ENCODE measurements around the gene MROH2A. TPM values are rescaled to one million over a fixed set of nuclear protein-coding genes. Genes with fewer than 3 reads are reported as not detected.

Gene MROH2A
- total RNA-seq, 4 donors from 2014 or later = 0.27 to 1.6 (median 0.35) TPM; not detected in 1

DNA sequence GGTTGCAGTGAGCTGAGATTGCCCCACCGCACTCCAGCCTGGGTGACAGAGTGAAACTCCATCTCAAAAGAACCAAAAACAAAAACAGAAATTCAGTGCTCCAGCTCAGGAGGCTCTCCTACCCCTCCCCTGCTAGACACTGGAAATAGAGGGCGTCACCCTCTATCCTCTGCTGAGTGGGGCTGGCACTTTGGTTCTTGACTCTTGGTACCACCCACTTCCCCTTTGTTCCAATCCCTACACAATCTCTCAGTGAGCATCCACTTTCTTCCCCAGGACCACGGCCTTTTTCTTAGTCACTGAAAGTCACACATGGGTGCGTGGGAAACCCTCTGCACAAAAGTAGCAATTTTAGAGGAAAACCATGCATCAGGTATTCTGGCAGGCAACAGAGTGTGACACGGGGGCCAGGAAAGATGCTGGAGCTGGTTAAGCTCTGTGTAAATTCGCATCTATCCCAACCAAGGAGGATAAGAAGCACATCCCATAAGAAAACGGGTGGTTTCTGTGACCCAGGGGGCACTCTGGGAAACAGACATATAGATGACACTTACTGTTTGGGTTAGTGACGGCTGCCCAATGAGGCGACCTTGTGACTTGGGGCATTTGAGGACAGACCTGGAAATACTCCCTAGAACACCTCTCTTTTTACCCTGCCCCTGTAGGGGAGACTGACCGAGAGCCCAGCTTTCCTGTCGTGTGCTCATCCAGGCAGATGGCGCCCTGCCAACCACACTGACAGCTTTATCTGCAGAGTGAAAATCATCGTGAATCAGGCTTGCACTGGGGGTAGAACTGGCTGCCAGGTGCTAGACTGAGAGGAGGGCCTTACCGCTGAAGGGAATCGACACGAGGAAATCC is 68.5 kb downstream of the MROH2A start:
- Histone ChIP-seq H3K9me3 (no peaks in the 10 kb centered on the region), H3K4me1 (no peaks in the 10 kb centered on the region), H3K27ac (no peak overlapping the region), H3K4me3 (no peak overlapping the region), H3K36me3 (no peaks in the 10 kb centered on the region), H3K27me3 (no peaks in the 10 kb centered on the region)
- DNase-seq = peak in 1 of 3 donors; percentile 29
- TF ChIP-seq, protein P1, sequence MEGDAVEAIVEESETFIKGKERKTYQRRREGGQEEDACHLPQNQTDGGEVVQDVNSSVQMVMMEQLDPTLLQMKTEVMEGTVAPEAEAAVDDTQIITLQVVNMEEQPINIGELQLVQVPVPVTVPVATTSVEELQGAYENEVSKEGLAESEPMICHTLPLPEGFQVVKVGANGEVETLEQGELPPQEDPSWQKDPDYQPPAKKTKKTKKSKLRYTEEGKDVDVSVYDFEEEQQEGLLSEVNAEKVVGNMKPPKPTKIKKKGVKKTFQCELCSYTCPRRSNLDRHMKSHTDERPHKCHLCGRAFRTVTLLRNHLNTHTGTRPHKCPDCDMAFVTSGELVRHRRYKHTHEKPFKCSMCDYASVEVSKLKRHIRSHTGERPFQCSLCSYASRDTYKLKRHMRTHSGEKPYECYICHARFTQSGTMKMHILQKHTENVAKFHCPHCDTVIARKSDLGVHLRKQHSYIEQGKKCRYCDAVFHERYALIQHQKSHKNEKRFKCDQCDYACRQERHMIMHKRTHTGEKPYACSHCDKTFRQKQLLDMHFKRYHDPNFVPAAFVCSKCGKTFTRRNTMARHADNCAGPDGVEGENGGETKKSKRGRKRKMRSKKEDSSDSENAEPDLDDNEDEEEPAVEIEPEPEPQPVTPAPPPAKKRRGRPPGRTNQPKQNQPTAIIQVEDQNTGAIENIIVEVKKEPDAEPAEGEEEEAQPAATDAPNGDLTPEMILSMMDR (IDR thresholded peaks at IDR 0.05) = no peak
- TF ChIP-seq POLR2A (IDR thresholded peaks at IDR 0.05) = no peak

DNA sequence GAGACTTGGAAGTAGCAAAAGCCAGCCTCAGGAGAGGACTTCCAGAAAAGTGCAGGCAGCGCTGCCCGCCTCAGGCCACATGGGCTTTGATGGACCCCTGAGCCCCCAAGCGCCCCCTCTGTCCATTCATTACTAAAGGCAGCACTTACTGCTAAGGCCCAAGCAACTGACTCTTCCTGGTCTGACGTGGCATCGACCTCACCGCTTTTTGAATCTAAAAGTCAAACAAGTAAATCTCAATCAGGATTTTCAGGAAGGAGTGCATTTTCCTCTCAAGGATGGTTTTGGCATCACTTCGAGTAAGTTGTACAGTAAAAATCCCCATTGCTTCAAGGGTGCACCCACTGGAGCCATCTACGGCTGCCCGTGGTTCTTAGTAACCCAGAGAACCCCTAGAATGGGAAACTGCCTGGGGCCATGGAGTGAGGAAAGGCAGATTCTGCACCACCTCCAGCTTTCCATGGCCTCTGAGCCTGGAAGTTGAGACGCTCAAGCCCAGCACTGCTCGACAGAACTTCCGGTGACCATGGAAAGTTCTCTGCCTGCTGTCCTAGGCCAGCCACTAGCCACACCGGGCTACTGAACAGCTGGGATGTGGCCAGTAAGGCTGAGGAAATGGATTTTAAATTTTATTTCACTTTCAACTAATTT is 69.2 kb downstream of the MROH2A start:
- peak in 1 of 3 donors; percentile 10 for DNase-seq
- Histone ChIP-seq H3K27ac (no peak overlapping the region), H3K9me3 (no peaks in the 10 kb centered on the region), H3K4me3 (no peak overlapping the region), H3K36me3 (no peaks in the 10 kb centered on the region), H3K27me3 (no peaks in the 10 kb centered on the region), H3K4me1 (no peaks in the 10 kb centered on the region)
- no peak for TF ChIP-seq POLR2A (IDR thresholded peaks at IDR 0.05)
- TF ChIP-seq, protein P1 (IDR thresholded peaks at IDR 0.05) = no peak

DNA sequence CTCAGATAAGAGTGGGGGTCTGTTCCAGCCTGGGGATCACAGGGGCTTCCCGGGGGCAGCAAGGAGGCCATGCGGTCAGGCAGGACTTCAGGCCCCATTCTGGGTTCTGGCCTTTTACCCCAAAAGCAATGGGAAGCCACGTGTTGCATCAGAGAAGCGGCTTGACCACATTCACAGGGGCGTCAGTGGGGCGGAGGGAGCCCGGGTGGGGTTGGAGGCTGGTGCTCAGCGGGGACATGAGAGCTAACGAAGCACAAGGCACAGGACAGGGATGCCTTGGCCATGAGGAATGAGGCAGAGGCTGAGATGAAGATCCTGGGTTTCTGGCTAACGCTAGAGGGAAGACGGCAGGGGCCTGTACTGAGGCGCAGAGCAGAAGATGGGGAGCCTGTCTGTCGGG is 70.1 kb downstream of the MROH2A start:
- H3K4me3 ChIP-seq = no peak overlapping the region
- TF ChIP-seq POLR2A (IDR thresholded peaks at IDR 0.05) = no peak
- TF ChIP-seq, protein P1 (IDR thresholded peaks at IDR 0.05) = no peak
- peak in 1 of 3 donors; percentile 9 for DNase-seq
- no peak overlapping the region for H3K27ac ChIP-seq
- no peaks in the 10 kb centered on the region for H3K9me3 ChIP-seq
- no peaks in the 10 kb centered on the region for H3K27me3 ChIP-seq
- H3K4me1 ChIP-seq = peaks cover 0 to 2% (median 0%) of the 10 kb centered on the region in 4 donors
- no peaks in the 10 kb centered on the region for H3K36me3 ChIP-seq

DNA sequence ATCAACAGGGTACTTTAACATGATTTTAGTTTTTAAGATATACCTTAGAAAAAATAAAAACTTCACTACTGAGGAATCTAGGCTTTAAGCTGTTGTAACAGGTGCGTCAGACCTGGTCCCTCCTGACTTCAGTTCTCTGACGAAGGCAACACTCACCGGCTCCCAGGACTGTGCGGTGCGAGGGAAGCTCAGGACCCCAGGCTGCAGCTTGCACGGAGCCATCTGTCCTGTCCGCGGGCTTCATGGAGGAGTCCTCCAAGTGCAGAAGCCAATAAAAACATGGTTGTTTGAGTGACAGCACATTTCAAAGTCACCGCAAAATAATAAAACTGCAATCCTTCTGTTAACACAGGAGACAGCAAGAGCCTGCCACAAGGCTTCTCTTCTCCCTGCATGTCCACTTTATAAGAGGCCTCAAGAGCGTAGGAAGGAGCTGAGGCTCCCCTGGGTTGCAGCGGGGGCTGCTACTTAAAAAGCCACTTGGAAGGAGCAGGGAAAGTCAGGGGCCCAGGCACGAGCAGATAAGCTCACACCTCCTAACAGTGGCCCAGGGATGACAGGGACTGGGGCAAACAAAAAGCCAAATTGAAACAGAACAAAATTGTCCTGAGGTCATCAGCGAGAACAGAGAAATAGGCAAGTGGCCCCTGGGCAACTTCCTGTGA is 71.6 kb downstream of the MROH2A start:
- TF ChIP-seq, protein P1 (IDR thresholded peaks at IDR 0.05) = no peak
- TF ChIP-seq POLR2A (IDR thresholded peaks at IDR 0.05) = no peak

DNA sequence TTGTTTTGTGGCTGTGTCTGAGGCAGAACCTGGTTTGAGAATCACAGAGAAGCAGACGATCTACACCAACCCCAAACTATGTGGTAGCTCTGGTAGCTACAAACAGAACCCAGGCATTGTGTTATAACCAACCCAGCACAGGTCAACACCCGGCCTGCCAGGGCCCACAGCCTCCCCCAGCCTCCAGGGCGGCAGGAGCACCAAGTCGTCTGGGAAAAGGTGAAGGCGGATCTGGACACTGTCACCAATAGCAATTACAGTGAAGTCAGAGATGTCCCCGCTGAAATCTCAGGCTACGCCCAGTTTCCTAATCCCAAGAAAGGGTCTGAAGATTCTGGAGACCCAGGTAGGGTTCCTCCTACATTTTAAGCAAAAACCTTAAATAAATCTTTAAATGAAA is 72.6 kb downstream of the MROH2A start:
- no peak overlapping the region for H3K27ac ChIP-seq
- H3K36me3 ChIP-seq = no peaks in the 10 kb centered on the region
- H3K4me1 ChIP-seq = peaks cover 0 to 11% (median 4%) of the 10 kb centered on the region in 4 donors
- H3K4me3 ChIP-seq = no peak overlapping the region
- TF ChIP-seq, protein P1 (IDR thresholded peaks at IDR 0.05) = no peak
- no peak for TF ChIP-seq POLR2A (IDR thresholded peaks at IDR 0.05)
- DNase-seq = no peak
- H3K27me3 ChIP-seq = no peaks in the 10 kb centered on the region
- no peaks in the 10 kb centered on the region for H3K9me3 ChIP-seq

More for the DNA sequence above, 71.6 kb downstream of the MROH2A start:
- H3K27me3 ChIP-seq = no peaks in the 10 kb centered on the region
- peaks cover 0 to 11% (median 4%) of the 10 kb centered on the region in 4 donors for H3K4me1 ChIP-seq
- H3K9me3 ChIP-seq = no peaks in the 10 kb centered on the region
- peak in 1 of 3 donors; percentile 13 for DNase-seq
- no peak overlapping the region for H3K27ac ChIP-seq
- no peaks in the 10 kb centered on the region for H3K36me3 ChIP-seq
- no peak overlapping the region for H3K4me3 ChIP-seq
